Breast epithelium (tissue), 4 donors: Measurements from ENCODE around the gene DIS3L2. TPM values are rescaled to one million over a fixed set of nuclear protein-coding genes. Genes with fewer than 3 reads are reported as not detected.

ENCODE experiments used
- DNase-seq, 2 donors: peaks; one replicate each; pipeline ENCODE4 v3.0.0-alpha.2; 2019; ENCODE audit warnings: low spot score in 2 of 2
- H3K27ac ChIP-seq, 2 donors: fragments of 200-600 bp; sonication (generic) in 1 of 2; one replicate each; pipeline ENCODE4 v1.5.1; 2016 to 2019; ENCODE audit warnings: mild to moderate bottlenecking in 1 of 2
- H3K27me3 ChIP-seq, 2 donors: fragments of 200-600 bp; sonication (generic) in 1 of 2; one replicate each; pipeline versions ENCODE4 v1.5.1 to v1.6.0; 2017 to 2019; ENCODE audit warnings: control low read depth in 1 of 2, mild to moderate bottlenecking in 1 of 2
- H3K36me3 ChIP-seq: fragments of 200-600 bp; one replicate; pipeline ENCODE4 v1.5.1; 2019
- H3K4me1 ChIP-seq, 2 donors: fragments of 200-600 bp; sonication (generic); one replicate each; pipeline ENCODE4 v1.5.1; 2016 to 2019; ENCODE audit warnings: control low read depth in 1 of 2
- H3K4me3 ChIP-seq, 3 donors: fragments of 200-600 bp; sonication (generic); 1 replicate in 2 of 3; 2 replicates in 1 of 3; pipeline ENCODE4 v1.5.1; 2016 to 2019; ENCODE audit warnings: mild to moderate bottlenecking in 3 of 3, moderate library complexity in 2 of 3
- H3K9me3 ChIP-seq, 2 donors: fragments of 200-600 bp; sonication (generic) in 1 of 2; one replicate each; pipeline ENCODE4 v1.5.1; 2016 to 2019; ENCODE audit warnings: control low read depth in 1 of 2
- POLR2A ChIP-seq: fragments of 450-650 bp; IDR thresholded peaks from one replicate; pipeline ENCODE4 v1.6.1; 2016; ENCODE audit warnings: antibody characterized with exemption, mild to moderate bottlenecking, moderate library complexity
- POLR2AphosphoS5 ChIP-seq, 3 donors: sonication (generic); formaldehyde crosslinking; IDR thresholded peaks; one replicate each; pipeline ENCODE4 v1.6.1; 2017; ENCODE audit warnings: antibody characterized with exemption in 3 of 3
- intact Hi-C: fragments of 100-400 bp; cut with DNase I; formaldehyde crosslinking; loops from one replicate; pipeline ENCODE4 v1.15.1; 2023; ENCODE audit warnings: low total_unique reads
- total RNA-seq, 3 donors: library from RNA; depleted of rRNA; stranded (reverse); fragments of >200 nt; gene quantifications; one replicate each; pipeline ENCODE4 v1.1.0, GENCODE V29; 2016
- TF ChIP-seq, protein P1 (sequence below), 3 donors: fragments of 450-650 bp; IDR thresholded peaks; one replicate each; pipeline ENCODE4 v1.5.1; 2016 to 2017; ENCODE audit warnings: antibody characterized with exemption in 3 of 3, mild to moderate bottlenecking in 3 of 3, moderate library complexity in 3 of 3

The DIS3L2 gene
- total RNA-seq, 3 donors from 2014 or later, result 19.2 to 38.9 (median 33.4) TPM

DNA sequence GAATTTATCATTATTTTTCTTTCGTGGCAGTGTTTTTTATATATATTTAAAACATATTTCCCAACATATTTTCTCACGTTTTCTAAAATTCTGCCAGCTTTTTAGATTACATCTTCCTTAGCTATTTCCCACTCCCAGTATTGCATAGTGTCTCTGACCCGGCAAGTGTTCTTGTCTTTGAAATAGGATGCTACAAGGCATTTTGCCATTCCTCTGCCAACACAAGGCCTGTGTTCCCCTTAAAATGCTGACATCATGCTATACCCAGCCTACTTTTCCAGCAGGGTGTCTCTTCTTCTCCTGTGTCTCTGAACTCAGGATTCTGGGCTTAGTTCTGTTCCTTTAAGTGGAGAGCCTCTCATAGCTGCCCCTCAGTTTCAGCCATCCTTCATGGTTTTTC, 115.2 kb downstream of the DIS3L2 start:
- Histone ChIP-seq H3K4me1 (no peaks in the 10 kb centered on the region), H3K36me3 (no peaks in the 10 kb centered on the region), H3K9me3 (no peaks in the 10 kb centered on the region), H3K4me3 (no peak overlapping the region), H3K27ac (no peak overlapping the region), H3K27me3 (no peaks in the 10 kb centered on the region)
- no peak for DNase-seq
- intact Hi-C loops, result no loop called here
- TF ChIP-seq POLR2A, result no peak
- TF ChIP-seq POLR2AphosphoS5 (IDR thresholded peaks at IDR 0.05), result no peak
- TF ChIP-seq, protein P1, sequence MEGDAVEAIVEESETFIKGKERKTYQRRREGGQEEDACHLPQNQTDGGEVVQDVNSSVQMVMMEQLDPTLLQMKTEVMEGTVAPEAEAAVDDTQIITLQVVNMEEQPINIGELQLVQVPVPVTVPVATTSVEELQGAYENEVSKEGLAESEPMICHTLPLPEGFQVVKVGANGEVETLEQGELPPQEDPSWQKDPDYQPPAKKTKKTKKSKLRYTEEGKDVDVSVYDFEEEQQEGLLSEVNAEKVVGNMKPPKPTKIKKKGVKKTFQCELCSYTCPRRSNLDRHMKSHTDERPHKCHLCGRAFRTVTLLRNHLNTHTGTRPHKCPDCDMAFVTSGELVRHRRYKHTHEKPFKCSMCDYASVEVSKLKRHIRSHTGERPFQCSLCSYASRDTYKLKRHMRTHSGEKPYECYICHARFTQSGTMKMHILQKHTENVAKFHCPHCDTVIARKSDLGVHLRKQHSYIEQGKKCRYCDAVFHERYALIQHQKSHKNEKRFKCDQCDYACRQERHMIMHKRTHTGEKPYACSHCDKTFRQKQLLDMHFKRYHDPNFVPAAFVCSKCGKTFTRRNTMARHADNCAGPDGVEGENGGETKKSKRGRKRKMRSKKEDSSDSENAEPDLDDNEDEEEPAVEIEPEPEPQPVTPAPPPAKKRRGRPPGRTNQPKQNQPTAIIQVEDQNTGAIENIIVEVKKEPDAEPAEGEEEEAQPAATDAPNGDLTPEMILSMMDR (IDR thresholded peaks at IDR 0.05), result no peak

DNA sequence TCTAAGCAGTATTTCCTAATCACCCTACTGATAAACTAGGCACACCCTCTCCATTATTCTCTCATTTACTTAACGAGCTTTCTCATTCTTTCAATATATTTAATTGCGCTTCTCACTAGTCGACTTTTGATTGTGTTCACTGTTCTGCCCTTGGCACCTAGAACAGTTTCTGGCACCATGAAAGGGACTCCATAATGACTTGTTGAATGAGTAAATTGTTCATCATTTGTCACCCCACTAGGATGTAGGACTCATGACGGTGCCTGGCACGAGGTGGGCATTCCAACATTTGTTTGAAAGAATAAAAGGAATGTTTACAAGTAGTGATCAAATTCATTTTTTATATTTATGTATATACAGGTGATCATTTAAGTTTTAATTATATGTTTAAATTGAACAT, 123.7 kb downstream of the DIS3L2 start:
- Histone ChIP-seq H3K4me3 (no peak overlapping the region), H3K27me3 (no peaks in the 10 kb centered on the region), H3K27ac (no peak overlapping the region)

DNA sequence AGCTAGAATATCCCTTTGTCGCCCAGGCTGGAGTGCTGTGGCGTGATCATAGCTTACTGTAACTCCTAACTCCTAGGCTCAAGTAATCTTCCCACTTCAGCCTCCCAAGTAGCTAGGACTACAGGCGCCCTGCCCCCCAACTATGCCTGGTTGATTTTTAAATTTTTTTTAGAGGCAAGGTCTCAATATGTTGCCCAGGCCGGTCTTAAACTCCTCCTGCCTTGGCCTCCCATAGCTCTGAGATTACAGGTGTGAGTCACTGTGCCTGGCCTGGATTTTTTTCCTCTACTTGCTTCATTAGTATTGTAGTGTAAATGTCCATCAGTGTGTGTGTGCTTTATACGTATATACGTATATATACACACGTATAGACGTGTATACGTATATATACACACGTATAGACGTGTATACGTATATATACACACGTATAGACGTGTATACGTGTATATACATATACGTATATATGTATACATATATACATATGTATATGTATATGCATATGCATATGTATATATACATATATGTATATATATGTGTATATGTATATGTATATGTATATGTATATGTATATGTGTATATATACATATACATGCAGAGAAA, 124.4 kb downstream of the DIS3L2 start:
- TF ChIP-seq POLR2AphosphoS5 (IDR thresholded peaks at IDR 0.05), result no peak
- TF ChIP-seq POLR2A, result no peak
- TF ChIP-seq, protein P1 (IDR thresholded peaks at IDR 0.05), result no peak
- intact Hi-C loops, result no loop called here
- Histone ChIP-seq H3K27me3 (no peaks in the 10 kb centered on the region), H3K4me1 (no peaks in the 10 kb centered on the region), H3K4me3 (no peak overlapping the region), H3K36me3 (no peaks in the 10 kb centered on the region), H3K9me3 (no peaks in the 10 kb centered on the region), H3K27ac (no peak overlapping the region)
- no peak for DNase-seq

More for the DNA sequence above, 123.7 kb downstream of the DIS3L2 start:
- TF ChIP-seq POLR2A, result no peak
- no peak for TF ChIP-seq POLR2AphosphoS5 (IDR thresholded peaks at IDR 0.05)
- TF ChIP-seq, protein P1 (IDR thresholded peaks at IDR 0.05), result no peak
- Histone ChIP-seq H3K9me3 (no peaks in the 10 kb centered on the region), H3K36me3 (no peaks in the 10 kb centered on the region), H3K4me1 (no peaks in the 10 kb centered on the region)
- no peak for DNase-seq
- intact Hi-C loops, result no loop called here

DNA sequence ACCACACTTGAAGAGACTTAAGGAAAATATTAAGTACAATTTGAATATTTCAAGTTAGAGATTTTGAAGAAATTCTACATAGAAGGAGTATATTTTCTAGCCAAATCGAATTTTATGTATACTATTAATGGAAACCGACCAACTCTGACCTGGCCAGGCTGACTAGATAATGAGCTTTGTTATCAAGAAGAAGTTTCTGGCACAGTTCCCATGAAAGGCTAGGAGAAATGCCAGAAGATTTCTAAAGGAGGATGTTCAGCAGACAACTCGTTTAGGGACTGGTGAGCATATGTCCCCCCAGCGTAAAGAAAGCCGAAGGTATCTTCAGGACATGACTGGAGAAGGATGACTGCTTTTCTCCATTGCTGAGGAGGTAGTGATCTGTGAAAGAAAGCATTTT, 127.3 kb downstream of the DIS3L2 start:
- Histone ChIP-seq H3K36me3 (no peaks in the 10 kb centered on the region), H3K4me1 (no peaks in the 10 kb centered on the region), H3K27me3 (no peaks in the 10 kb centered on the region), H3K9me3 (no peaks in the 10 kb centered on the region), H3K27ac (peak overlapping the region in 1 of 2 donors; percentile 30), H3K4me3 (no peak overlapping the region)
- intact Hi-C loops, result no loop called here
- DNase-seq, result no peak
- no peak for TF ChIP-seq POLR2AphosphoS5 (IDR thresholded peaks at IDR 0.05)
- TF ChIP-seq, protein P1 (IDR thresholded peaks at IDR 0.05), result no peak
- no peak for TF ChIP-seq POLR2A

DNA sequence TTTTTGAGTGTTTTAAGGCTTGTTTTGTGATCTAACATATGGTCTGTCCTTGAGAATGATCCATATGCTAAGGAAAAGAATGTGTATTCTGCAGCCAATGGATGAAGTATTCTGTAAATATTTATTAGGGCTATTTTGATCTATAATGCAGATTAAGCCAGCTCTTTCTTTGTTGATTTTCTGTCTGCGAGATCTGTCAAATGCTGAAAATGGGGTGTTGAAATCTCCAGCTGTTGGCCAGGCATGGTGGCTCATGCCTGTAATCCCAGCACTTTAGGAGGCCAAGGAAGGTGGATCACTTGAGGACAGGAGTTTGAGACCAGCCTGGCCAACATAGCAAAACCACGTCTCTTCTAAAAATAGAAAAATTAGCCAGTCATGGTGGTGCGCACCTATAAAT, 132.7 kb downstream of the DIS3L2 start:
- Histone ChIP-seq H3K9me3 (peaks cover 7 to 20% of the 10 kb centered on the region in 2 donors), H3K27ac (no peak overlapping the region), H3K4me3 (no peak overlapping the region), H3K36me3 (no peaks in the 10 kb centered on the region), H3K27me3 (no peaks in the 10 kb centered on the region), H3K4me1 (no peaks in the 10 kb centered on the region)
- intact Hi-C loops, result no loop called here
- no peak for DNase-seq
- TF ChIP-seq, protein P1 (IDR thresholded peaks at IDR 0.05), result no peak
- no peak for TF ChIP-seq POLR2AphosphoS5 (IDR thresholded peaks at IDR 0.05)
- no peak for TF ChIP-seq POLR2A
